Motor neuron (in vitro differentiated cells): ENCODE data around the gene GJD3. TPM values are rescaled to one million over a fixed set of nuclear protein-coding genes. Genes with fewer than 3 reads are reported as not detected.
"Not testable (repeated sequence)": the region's sequence is repeated elsewhere in the genome, so short reads cannot be mapped to it uniquely, and the experiment has no call there.

Source experiments
- ATAC-seq, 8 experiments: fragments of 200-7000 bp; cut with Tn5 transposase; replicated peaks in 6 of 8; 2 replicates each; pipeline ENCODE4 v1.8.0; 2021; ENCODE audit warnings: mild to moderate bottlenecking in 8 of 8, moderate library complexity in 8 of 8
- H3K27ac ChIP-seq, 2 donors: fragments of 250-450 bp; sonication (Bioruptor Pico); 2 replicates each; pipeline ENCODE4 v1.9.0; 2021; ENCODE audit warnings: antibody characterized with exemption in 2 of 2, mild to moderate bottlenecking in 2 of 2, moderate library complexity in 1 of 2
- H3K4me1 ChIP-seq, 2 donors: fragments of 250-450 bp; sonication (Bioruptor Pico); replicated peaks in 1 of 2; 2 replicates each; pipeline ENCODE4 v1.6.1; 2021; ENCODE audit warnings: antibody characterized with exemption in 2 of 2, mild to moderate bottlenecking in 2 of 2, moderate library complexity in 1 of 2
- H3K4me3 ChIP-seq, 5 donors: fragments of 250-450 bp; sonication (Bioruptor Pico); 2 replicates each; pipeline ENCODE4 v1.9.0; 2021; ENCODE audit warnings: antibody characterized with exemption in 5 of 5, mild to moderate bottlenecking in 5 of 5, moderate library complexity in 4 of 5
- WGBS, 10 experiments: fragments of 450-650 bp; shearing (Covaris generic); methylation state at CpG; one replicate each; pipeline ENCODE4 v1.0.0; 2022; 5-methylcytosine and 5-hydroxymethylcytosine counted together
- in situ Hi-C, 9 experiments: fragments of 400-800 bp; cut with MboI; loops; one replicate each; pipeline ENCODE4 v1.15.0; 2021; ENCODE audit warnings: low sequenced_read_pairs in 9 of 9, low pct_unique_long_range_greater_than_20kb in 2 of 9; ENCODE audit not compliant: unreplicated experiment in 9 of 9
- total RNA-seq, 8 experiments: library from RNA; unstranded; fragments of 300-600 nt; gene quantifications; 2 replicates each; pipeline versions ENCODE4 v1.2.3 to v1.2.4, GENCODE V29; 2022

The GJD3 gene
- total RNA-seq, 8 experiments from 2014 or later: 0.36 to 2.8 (median 0.87) TPM; not detected in 1

DNA sequence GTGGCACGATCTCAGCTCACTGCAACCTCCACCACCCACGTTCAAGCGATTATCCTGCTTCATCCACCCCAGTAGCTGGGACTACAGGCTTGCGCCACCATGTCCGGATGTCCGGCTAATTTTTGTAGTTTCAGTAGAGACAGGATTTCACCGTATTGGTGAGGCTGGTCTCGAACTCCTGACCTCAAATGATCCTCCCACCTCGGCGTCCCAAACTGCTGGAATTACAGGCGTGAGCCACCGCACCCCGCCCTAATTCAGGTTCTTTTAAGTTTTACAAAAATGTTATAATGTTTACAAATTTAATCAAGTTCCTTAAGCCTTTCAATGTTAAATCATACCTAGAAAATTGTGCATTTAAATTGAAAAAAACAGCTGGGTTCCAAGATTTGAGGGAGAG, 13.3 kb upstream of the GJD3 start:
- 49 to 100% (median 89%) methylated on average over 1 to 13 of the region's 13 CpGs for WGBS, 10 experiments
- Histone ChIP-seq H3K4me3 (no peak overlapping the region), H3K4me1 (peaks cover 0 to 4% of the 10 kb centered on the region in 2 donors), H3K27ac (no peak overlapping the region)
- in situ Hi-C loops: no loop called here
- ATAC-seq: no peak

DNA sequence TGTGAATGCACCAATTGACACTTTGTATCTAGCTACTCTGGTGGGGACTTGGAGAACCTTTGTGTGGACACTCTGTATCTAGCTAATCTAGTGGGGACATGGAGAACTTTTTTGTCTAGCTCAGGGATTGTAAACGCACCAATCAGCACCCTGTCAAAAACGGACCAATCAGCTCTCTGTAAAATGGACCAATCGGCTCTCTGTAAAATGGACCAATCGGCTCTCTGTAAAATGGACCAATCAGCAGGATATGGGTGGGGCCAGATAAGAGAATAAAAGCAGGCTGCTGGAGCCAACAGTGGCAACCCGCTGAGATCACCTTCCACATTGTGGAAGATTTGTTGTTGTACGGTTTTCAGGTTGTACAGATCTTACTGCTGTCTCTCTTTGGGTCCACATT, 12.0 kb upstream of the GJD3 start:
- WGBS, 10 experiments: 40 to 100% (median 86%) methylated on average over 1 to 3 of the region's 6 CpGs; no CpG with 5 or more reads in 3 of the 10 experiments
- H3K27ac ChIP-seq, H3K4me3 ChIP-seq, in situ Hi-C loops, ATAC-seq, H3K4me1 ChIP-seq: not testable (repeated sequence)

DNA sequence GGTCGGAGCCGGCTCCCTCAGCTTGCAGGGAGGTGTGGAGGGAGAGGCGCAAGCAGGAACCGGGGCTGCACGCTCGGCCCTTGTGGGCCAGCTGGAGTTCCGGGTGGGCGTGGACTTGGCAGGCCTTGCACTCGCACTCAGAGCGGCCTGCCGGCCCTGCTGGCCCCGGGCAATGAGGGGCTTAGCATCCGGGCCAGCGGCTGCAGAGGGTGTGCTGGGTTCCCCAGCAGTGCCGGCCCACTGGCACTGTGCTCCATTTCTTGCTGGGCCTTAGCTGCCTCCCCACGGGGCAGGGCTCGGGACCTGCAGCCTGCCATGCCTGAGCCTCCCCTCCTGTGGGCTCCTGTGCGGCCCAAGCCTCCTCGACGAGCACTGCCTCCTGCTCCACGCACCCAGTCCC, 11.2 kb upstream of the GJD3 start:
- H3K4me3 ChIP-seq, H3K27ac ChIP-seq, in situ Hi-C loops, ATAC-seq, H3K4me1 ChIP-seq: not testable (repeated sequence)
- WGBS, 10 experiments: 80 to 95% (median 91%) methylated on average over 2 to 4 of the region's 21 CpGs; no CpG with 5 or more reads in 7 of the 10 experiments

- no peak overlapping the region for H3K4me3 ChIP-seq
- in situ Hi-C loops: loop anchor here in 4 of 9 experiments (25.0 kb wide), 3 partner anchors 87 to 187 kb away; partner anchors contain the start of gene CCR7 (in 1 of the 4)
- H3K4me1 ChIP-seq: peaks cover 0 to 4% of the 10 kb centered on the region in 2 donors
- WGBS, 10 experiments: 13 to 100% (median 60%) methylated on average over 1 to 9 of the region's 14 CpGs; no CpG with 5 or more reads in 1 of the 10 experiments
- no peak overlapping the region for H3K27ac ChIP-seq
- ATAC-seq: peak in 7 of 8 experiments; percentile 20 to 80 (median 61)
These were observed 10.4 kb upstream of the GJD3 start for GRCh38 chr17:40374821-40375498.

DNA sequence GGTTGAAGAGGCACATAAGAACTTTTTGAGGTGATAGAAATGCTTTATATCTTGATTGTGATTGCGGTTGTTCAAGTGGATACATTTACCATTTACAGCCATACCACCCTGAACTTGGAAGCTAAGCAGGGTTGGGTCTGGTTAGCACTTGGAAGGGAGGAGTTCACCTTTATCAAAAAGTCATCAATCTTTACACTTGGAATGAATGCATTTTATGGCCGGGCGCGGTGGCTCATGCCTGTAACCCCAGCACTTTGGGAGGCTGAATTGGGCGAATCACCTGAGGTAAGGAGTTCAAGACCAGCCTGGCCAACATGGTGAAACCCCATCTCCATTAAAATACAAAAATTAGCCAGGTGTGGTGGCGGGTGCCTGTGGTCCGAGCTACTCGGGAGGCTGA, 9.5 kb upstream of the GJD3 start:
- peaks cover 0 to 4% of the 10 kb centered on the region in 2 donors for H3K4me1 ChIP-seq
- no peak for ATAC-seq
- in situ Hi-C loops: loop anchor here in 4 of 9 experiments (25.0 kb wide), 3 partner anchors 88 to 188 kb away; partner anchors contain the start of gene CCR7 (in 1 of the 4)
- WGBS, 10 experiments: 50 to 100% (median 84%) methylated on average over 1 to 7 of the region's 8 CpGs
- no peak overlapping the region for H3K4me3 ChIP-seq
- no peak overlapping the region for H3K27ac ChIP-seq

DNA sequence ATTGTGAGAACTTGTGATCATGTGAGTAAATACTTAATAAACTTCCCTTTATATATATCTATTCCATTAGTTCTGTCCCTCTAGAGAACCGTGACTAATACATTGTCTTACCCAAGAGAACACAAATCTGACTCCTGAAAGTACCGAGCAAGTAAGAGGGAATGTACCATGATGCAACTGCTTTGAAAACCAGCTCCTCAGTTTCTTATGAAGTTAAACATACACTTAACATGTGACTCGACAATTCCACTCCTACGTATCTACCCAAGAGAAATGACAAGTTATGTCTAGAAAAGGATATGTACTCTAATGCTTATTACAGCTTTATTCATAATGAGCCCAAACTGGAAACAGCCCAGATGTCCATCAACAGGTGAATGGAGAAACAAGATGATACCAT, 8.8 kb upstream of the GJD3 start:
- no peak overlapping the region for H3K27ac ChIP-seq
- no peak overlapping the region for H3K4me3 ChIP-seq
- in situ Hi-C loops: loop anchor here in 4 of 9 experiments (25.0 kb wide), 3 partner anchors 89 to 189 kb away; partner anchors contain the start of gene CCR7 (in 1 of the 4)
- no peak for ATAC-seq
- WGBS, 10 experiments: 67 to 100% (median 90%) methylated on average over 2 to 4 of the region's 4 CpGs; no CpG with 5 or more reads in 4 of the 10 experiments
- peaks cover 0 to 4% of the 10 kb centered on the region in 2 donors for H3K4me1 ChIP-seq

- H3K27ac ChIP-seq, ATAC-seq, H3K4me1 ChIP-seq, H3K4me3 ChIP-seq: not testable (repeated sequence)
- in situ Hi-C loops: loop anchor here in 4 of 9 experiments (25.0 kb wide), 3 partner anchors 90 to 190 kb away; partner anchors contain the start of gene CCR7 (in 1 of the 4)
- 23 to 89% (median 58%) methylated on average over 1 to 4 of the region's 4 CpGs; no CpG with 5 or more reads in 4 of the 10 experiments for WGBS, 10 experiments
These were observed 8.1 kb upstream of the GJD3 start for GRCh38 chr17:40372644-40373043.

GRCh38 chr17:40372031-40372430, 7.5 kb upstream of the GJD3 start:
- no peak overlapping the region for H3K4me3 ChIP-seq
- in situ Hi-C loops: loop anchor here in 4 of 9 experiments (25.0 kb wide), 3 partner anchors 90 to 190 kb away; partner anchors contain the start of gene CCR7 (in 1 of the 4)
- WGBS, 10 experiments: 90 to 100% (median 100%) methylated on average over 1 to 2 of the region's 2 CpGs; no CpG with 5 or more reads in 7 of the 10 experiments

DNA sequence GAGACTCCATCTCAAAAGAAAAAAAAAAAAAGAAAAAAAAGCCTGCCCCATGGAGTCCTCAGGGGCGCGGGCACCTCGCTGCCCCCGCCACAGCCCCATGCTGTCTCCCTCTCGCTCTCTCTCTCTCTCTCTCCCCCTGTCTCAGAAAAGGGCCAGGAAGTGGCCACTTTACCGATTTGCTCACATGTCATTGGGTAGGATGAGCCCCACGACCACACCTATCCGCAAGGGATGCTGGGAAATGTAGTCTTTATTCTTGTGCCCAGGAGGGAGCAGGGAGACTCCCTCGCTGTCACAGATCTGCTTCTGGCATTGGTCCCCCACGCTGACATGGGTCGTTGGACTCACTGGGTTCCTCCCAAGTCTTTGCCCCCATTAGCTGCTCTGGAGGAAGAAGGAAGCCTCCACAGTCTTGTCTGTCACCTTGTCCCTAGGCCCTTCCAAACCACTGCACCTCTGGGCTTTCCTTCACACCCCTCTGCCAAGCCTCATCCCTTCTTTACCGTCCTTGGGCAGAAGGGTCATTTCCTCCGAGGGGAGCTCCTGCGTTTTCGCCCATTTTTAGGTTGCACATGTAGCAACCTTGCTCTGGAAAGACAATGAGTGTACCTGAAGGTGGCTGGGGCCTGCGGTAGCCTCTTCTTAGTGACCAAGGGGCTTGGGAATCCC, 6.9 kb upstream of the GJD3 start:
- 50 to 90% (median 82%) methylated on average over 1 to 11 of the region's 16 CpGs for WGBS, 10 experiments
- Histone ChIP-seq H3K4me3 (no peak overlapping the region), H3K27ac (no peak overlapping the region), H3K4me1 (peaks cover 0 to 4% of the 10 kb centered on the region in 2 donors)
- in situ Hi-C loops: loop anchor here in 4 of 9 experiments (25.0 kb wide), 3 partner anchors 91 to 191 kb away; partner anchors contain the start of gene CCR7 (in 1 of the 4)
- peak in 1 of 8 experiments; percentile 52 for ATAC-seq

More at GRCh38 chr17:40372031-40372430, 7.5 kb upstream of the GJD3 start:
- no peak overlapping the region for H3K27ac ChIP-seq
- no peak for ATAC-seq
- peaks cover 0 to 4% of the 10 kb centered on the region in 2 donors for H3K4me1 ChIP-seq

DNA sequence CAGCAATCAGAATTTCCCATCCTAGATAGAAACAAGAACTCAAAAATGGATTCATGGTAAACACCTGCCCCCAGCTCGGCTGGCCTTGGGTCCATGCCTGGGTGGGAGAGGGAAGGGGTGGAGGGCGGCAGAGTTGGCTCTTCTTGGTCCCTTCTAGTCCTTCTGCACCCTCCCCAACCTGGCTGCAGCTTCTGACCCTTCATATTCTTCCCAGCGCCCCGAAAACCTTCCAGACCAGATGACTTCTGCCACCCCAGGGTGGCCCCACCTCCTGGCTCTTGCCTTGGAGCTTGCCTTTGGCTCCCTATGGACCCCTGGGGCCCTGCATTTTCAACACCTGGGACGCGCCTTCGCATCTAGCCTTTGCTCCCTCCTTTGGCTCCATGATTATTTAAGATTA, 5.4 kb upstream of the GJD3 start:
- 67 to 94% (median 87%) methylated on average over 1 to 5 of the region's 7 CpGs; no CpG with 5 or more reads in 6 of the 10 experiments for WGBS, 10 experiments
- no peak for ATAC-seq
- in situ Hi-C loops: loop anchor here in 4 of 9 experiments (10.0 to 25.0 kb wide), 4 partner anchors 92 to 192 kb away; partner anchors contain the start of gene CCR7 (in 1 of the 4)

GRCh38 chr17:40367728-40368127, 3.2 kb upstream of the GJD3 start:
- in situ Hi-C loops: loop anchor here in 4 of 9 experiments (10.0 to 25.0 kb wide), 4 partner anchors 95 to 195 kb away; partner anchors contain the start of gene CCR7 (in 1 of the 4)
- H3K27ac ChIP-seq, ATAC-seq, H3K4me3 ChIP-seq, H3K4me1 ChIP-seq: not testable (repeated sequence)
- 60 to 100% (median 100%) methylated on average over 1 to 4 of the region's 9 CpGs; no CpG with 5 or more reads in 5 of the 10 experiments for WGBS, 10 experiments

More for the DNA sequence above, 5.4 kb upstream of the GJD3 start:
- Histone ChIP-seq H3K4me3 (no peak overlapping the region), H3K27ac (no peak overlapping the region), H3K4me1 (peaks cover 0 to 4% of the 10 kb centered on the region in 2 donors)

- in situ Hi-C loops: loop anchor here in 4 of 9 experiments (10.0 to 25.0 kb wide), 4 partner anchors 95 to 195 kb away; partner anchors contain the start of gene CCR7 (in 1 of the 4)
- no peak for ATAC-seq
- WGBS, 10 experiments: 80% methylated on average over 1 of the region's 17 CpGs; no CpG with 5 or more reads in 9 of the 10 experiments
- no peak overlapping the region for H3K27ac ChIP-seq
- H3K4me3 ChIP-seq: no peak overlapping the region
- H3K4me1 ChIP-seq: peaks cover 12 to 13% of the 10 kb centered on the region in 2 donors
These were observed 2.5 kb upstream of the GJD3 start for GRCh38 chr17:40366861-40367518.
